ENCODE results near the gene C12orf57. TPM values are rescaled to one million over a fixed set of nuclear protein-coding genes. Genes with fewer than 3 reads are reported as not detected.
A peak's percentile ranks its signal among the peaks of the same experiment; 100 is the strongest.

The C12orf57 gene
- polyA plus RNA-seq, 1 experiment, result 359 TPM

GRCh38 chr12:6947615-6948014, 3.8 kb downstream of the C12orf57 start:
- Histone ChIP-seq H3K27ac (ENCODE audit: low read depth, low read length) (no peak overlapping the region), H3K27me3 (ENCODE audit: control insufficient read depth, insufficient read depth, low read length) (no peaks in the 10 kb centered on the region), H3K4me3 (ENCODE audit: low read depth, low read length) (no peak overlapping the region), H3K9me3 (ENCODE audit: control insufficient read depth, insufficient read depth, low read length) (no peaks in the 10 kb centered on the region; the same call in 1 of the 2 replicates)
- CTCF ChIA-PET, result interaction anchor here (0.7 to 4.1 kb wide), 5 partner anchors 14 to 1048 kb away, joined by 3 to 18 read pairs (median 3); no protein-coding TSS in a partner anchor
- no peak for TF ChIP-seq CTCF (IDR thresholded peaks at IDR 0.05; ENCODE audit: low read depth, low read length)
- POLR2A ChIA-PET, result interaction anchor here (0.9 kb wide), 1 partner anchor 16 kb away, joined by 3 read pairs; no protein-coding TSS in a partner anchor
- DNase-seq (ENCODE audit: low read depth, low spot score), result no peak

- Histone ChIP-seq H3K27ac (ENCODE audit: low read depth, low read length) (no peak overlapping the region), H3K9me3 (ENCODE audit: control insufficient read depth, insufficient read depth, low read length) (no peaks in the 10 kb centered on the region; the same call in 1 of the 2 replicates), H3K4me3 (ENCODE audit: low read depth, low read length) (no peak overlapping the region), H3K27me3 (ENCODE audit: control insufficient read depth, insufficient read depth, low read length) (no peaks in the 10 kb centered on the region)
- DNase-seq (ENCODE audit: low read depth, low spot score), result no peak
- CTCF ChIA-PET, result interaction anchor here (1.1 to 1.7 kb wide), 4 partner anchors 23 to 195 kb away, joined by 3 to 4 read pairs (median 4); no protein-coding TSS in a partner anchor
- POLR2A ChIA-PET, result interaction anchor here (0.7 to 1.3 kb wide), 3 partner anchors 13 to 100 kb away, joined by 3 to 6 read pairs (median 4); no protein-coding TSS in a partner anchor
- no peak for TF ChIP-seq CTCF (IDR thresholded peaks at IDR 0.05; ENCODE audit: low read depth, low read length)
Measured at GRCh38 chr12:6948873-6949594, 5.2 kb downstream of the C12orf57 start.

- H3K27ac ChIP-seq (ENCODE audit: low read depth, low read length), result no peak overlapping the region
- H3K27me3 ChIP-seq (ENCODE audit: control insufficient read depth, insufficient read depth, low read length), result no peaks in the 10 kb centered on the region
- no peaks in the 10 kb centered on the region; the same call in 1 of the 2 replicates for H3K9me3 ChIP-seq (ENCODE audit: control insufficient read depth, insufficient read depth, low read length)
- TF ChIP-seq CTCF (IDR thresholded peaks at IDR 0.05; ENCODE audit: low read depth, low read length), result peak; percentile 35
- no peak overlapping the region for H3K4me3 ChIP-seq (ENCODE audit: low read depth, low read length)
- CTCF ChIA-PET, result interaction anchor here (1.4 kb wide), 1 partner anchor 81 kb away, joined by 4 read pairs; no protein-coding TSS in a partner anchor
- POLR2A ChIA-PET, result no interaction called here
- DNase-seq (ENCODE audit: low read depth, low spot score), result no peak
Measured at GRCh38 chr12:6950401-6950801, 6.6 kb downstream of the C12orf57 start.

GRCh38 chr12:6950811-6951540, 7.2 kb downstream of the C12orf57 start, which contains the start of gene PTPN6:
Gene PTPN6 (plus strand): TSS chr12:6951356. CDS start chr12:6951513, 157 bp downstream.
- Histone ChIP-seq H3K9me3 (ENCODE audit: control insufficient read depth, insufficient read depth, low read length) (no peaks in the 10 kb centered on the region; the same call in 1 of the 2 replicates), H3K27me3 (ENCODE audit: control insufficient read depth, insufficient read depth, low read length) (no peaks in the 10 kb centered on the region), H3K27ac (ENCODE audit: low read depth, low read length) (no peak within 1 kb of the TSS), H3K4me3 (ENCODE audit: low read depth, low read length) (no peak within 1 kb of the TSS)
- no peak for TF ChIP-seq CTCF (IDR thresholded peaks at IDR 0.05; ENCODE audit: low read depth, low read length)
- POLR2A ChIA-PET, result no interaction called here
- CTCF ChIA-PET, result no interaction called here
- no peak for DNase-seq (ENCODE audit: low read depth, low spot score)
